Measurements from ENCODE around the gene UBASH3A. TPM values are rescaled to one million over a fixed set of nuclear protein-coding genes. Genes with fewer than 3 reads are reported as not detected.

The UBASH3A gene
- total and polyA plus RNA-seq, 7 donors: 0.06 to 0.21 TPM; not detected in 5

DNA sequence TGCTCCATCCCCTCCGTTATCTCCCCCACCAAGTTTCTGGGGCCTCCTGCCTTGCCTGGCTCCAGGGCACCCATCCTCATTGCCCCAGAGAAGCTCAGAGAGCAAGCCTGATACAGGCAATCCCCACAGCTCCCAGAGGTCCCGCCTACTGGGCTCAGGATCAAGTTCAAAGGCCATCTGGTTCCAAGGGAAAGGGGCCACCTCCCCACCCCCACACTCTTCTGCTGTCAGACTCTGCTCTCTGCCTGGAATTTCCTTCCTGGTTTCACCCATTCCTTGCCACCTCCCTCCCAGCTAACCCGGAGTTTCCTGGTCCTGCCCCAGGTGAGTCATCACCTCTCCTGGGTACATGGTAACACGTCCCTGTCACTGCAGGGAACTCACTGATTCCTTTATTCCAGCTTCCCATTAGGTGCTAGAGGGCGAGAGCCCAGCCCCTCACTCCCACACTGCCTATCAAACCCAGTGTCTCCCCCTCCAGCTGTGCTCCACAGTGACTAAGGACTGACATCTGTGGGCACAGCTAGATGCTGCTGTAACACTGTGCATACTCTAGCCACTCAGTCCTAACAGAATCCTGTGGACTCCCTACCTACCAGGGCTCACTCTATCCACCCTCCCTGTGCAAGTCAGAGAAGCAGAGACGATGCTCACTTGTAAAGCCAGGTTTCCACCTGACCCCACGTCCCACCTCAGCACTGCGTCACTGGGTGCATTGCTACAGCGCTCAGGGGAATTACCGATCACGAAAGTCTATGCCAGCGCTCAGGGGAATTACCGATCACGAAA lies 70.5 kb downstream of the UBASH3A start:
- H3K9me3 ChIP-seq: no peaks in the 10 kb centered on the region
- H3K4me1 ChIP-seq: no peaks in the 10 kb centered on the region
- ATAC-seq (no peak), DNase-seq (no peak)
- 75 to 81% (median 78%) methylated on average over 14 of the region's 14 CpGs for WGBS, 3 donors
- H3K27ac ChIP-seq: no peak overlapping the region
- no peak overlapping the region for H3K4me3 ChIP-seq
- H3K27me3 ChIP-seq (ENCODE audit: insufficient read depth in 3 of 3, low read length in 2 of 3): peaks cover 0 to 13% (median 0%) of the 10 kb centered on the region in 3 donors
- TF ChIP-seq, protein P1, sequence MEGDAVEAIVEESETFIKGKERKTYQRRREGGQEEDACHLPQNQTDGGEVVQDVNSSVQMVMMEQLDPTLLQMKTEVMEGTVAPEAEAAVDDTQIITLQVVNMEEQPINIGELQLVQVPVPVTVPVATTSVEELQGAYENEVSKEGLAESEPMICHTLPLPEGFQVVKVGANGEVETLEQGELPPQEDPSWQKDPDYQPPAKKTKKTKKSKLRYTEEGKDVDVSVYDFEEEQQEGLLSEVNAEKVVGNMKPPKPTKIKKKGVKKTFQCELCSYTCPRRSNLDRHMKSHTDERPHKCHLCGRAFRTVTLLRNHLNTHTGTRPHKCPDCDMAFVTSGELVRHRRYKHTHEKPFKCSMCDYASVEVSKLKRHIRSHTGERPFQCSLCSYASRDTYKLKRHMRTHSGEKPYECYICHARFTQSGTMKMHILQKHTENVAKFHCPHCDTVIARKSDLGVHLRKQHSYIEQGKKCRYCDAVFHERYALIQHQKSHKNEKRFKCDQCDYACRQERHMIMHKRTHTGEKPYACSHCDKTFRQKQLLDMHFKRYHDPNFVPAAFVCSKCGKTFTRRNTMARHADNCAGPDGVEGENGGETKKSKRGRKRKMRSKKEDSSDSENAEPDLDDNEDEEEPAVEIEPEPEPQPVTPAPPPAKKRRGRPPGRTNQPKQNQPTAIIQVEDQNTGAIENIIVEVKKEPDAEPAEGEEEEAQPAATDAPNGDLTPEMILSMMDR (IDR thresholded peaks at IDR 0.05): no peak
- intact Hi-C loops (cut with DNase I): no loop called here
- H3K36me3 ChIP-seq (ENCODE audit: insufficient read depth in 1 of 2, low read depth in 1 of 2): no peaks in the 10 kb centered on the region

DNA sequence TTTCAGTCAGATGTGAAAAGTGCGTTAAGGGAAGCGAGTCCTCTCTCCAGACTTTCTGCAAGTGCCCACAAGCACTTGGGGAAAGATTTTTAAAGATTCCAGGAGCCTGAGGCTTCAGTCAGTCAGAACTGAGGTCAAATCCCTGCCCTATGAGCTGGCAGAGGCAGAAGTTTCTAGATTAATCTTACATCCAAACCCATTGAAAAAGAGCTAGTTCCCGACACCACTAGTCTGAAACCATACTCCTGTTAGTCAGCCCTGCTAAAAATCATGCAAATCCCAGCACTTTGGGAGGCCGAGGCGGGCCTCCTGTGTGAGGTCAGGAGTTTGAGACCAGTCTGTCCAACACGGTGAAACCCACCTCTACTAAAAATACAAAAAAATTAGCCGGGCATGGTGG lies 71.3 kb downstream of the UBASH3A start:
- intact Hi-C loops (cut with DNase I): no loop called here
- H3K4me1 ChIP-seq: no peaks in the 10 kb centered on the region
- DNase-seq: no peak
- H3K27ac ChIP-seq: no peak overlapping the region
- TF ChIP-seq, protein P1 (IDR thresholded peaks at IDR 0.05): no peak
- H3K4me3 ChIP-seq: no peak overlapping the region
- no peaks in the 10 kb centered on the region for H3K9me3 ChIP-seq
- H3K27me3 ChIP-seq (ENCODE audit: insufficient read depth in 3 of 3, low read length in 2 of 3): peaks cover 0 to 13% (median 0%) of the 10 kb centered on the region in 3 donors
- no peaks in the 10 kb centered on the region for H3K36me3 ChIP-seq (ENCODE audit: insufficient read depth in 1 of 2, low read depth in 1 of 2)
- no peak for ATAC-seq
- WGBS, 3 donors: 86 to 94% (median 88%) methylated on average over 7 of the region's 7 CpGs

DNA sequence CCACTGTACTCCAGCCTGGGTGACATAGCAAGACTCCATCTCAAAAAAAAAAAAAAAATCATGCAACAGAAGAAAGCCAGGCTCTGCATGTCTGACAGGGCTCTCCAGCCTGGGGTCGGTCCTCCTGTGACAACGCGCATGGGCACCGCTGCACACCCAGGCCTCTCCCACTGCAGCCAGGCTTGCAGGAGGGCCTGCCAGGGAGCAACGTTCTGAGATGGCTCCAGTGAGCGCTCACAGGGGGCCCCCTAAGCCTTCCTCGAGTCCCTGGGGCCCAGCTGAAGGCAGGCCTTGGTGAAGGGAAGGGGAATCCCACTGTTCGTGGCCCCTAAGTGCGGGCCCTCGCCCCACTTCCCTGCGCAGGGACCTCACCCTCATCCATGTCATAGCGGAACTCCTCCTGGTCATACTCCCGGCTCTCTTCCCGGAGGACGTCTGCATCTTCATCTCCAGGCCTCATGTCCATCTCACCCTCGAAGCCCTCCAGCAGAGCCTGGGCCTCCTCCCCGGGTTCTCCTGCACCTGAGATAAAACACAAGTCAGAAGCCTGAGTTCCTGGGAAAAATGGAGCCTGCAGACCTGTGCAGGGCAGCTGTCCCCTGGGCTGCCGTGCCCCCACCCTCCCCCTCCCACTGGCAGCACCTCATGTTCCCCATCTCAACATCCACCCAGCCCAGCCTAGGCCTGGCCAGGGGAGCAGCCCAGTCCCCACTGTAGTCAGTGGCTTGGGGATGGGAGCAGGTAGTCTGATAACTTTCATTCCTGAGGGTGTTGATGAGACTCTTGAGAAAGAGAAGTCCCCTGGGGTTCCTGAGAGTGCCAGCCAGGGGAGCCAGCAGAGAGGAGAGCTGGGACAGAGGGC lies 72.1 kb downstream of the UBASH3A start:
- Histone ChIP-seq H3K4me3 (no peak overlapping the region), H3K27ac (no peak overlapping the region), H3K36me3 (ENCODE audit: insufficient read depth in 1 of 2, low read depth in 1 of 2) (no peaks in the 10 kb centered on the region), H3K27me3 (ENCODE audit: insufficient read depth in 3 of 3, low read length in 2 of 3) (peaks cover 0 to 13% (median 0%) of the 10 kb centered on the region in 3 donors), H3K9me3 (no peaks in the 10 kb centered on the region), H3K4me1 (no peaks in the 10 kb centered on the region)
- intact Hi-C loops (cut with DNase I): no loop called here
- ATAC-seq (no peak), DNase-seq (no peak)
- 87 to 93% (median 87%) methylated on average over 18 of the region's 18 CpGs for WGBS, 3 donors
- TF ChIP-seq, protein P1 (IDR thresholded peaks at IDR 0.05): no peak

DNA sequence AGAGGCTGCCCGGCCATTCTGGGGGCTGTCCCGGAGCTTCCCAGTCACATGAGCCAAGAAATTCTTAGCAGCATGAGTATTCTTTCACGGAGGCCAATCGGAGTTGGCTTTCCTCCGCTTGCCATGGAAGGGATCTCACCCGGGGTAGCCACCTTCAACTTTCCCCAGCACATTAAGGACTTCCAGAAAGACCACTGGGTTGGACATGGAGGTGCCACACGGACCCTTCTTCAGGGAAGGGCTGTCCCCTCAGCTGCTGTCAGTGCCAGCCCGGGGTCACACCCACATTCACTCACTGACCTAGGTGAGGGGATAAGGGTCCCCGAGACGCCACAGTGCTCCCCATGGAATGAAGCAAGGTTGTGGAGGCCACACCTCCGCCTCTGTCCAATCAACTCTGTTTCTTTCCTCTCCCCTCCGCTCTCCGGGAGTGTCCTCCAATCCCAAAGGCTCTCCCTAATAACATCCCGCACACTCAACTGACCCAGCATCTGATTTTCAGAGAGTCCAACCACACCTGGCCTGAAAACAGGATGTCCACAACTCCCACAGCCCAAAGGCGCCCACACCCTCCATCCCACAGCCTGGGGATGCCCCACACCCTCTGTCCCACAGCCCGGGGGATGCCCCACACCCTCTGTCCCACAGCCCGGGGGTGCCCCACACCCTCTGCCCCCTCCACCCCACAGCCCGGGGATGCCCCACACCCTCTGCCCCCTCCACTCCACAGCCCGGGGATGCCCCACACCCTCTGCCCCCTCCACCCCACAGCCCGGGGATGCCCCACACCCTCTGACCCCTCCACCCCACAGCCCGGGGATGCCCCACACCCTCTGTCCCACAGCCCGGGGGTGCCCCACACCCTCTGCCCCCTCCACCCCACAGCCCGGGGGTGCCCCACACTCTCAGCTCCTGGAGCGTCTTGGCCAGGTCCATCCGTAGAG lies 73.0 kb downstream of the UBASH3A start:
- H3K9me3 ChIP-seq: no peaks in the 10 kb centered on the region
- 71 to 83% (median 79%) methylated on average over 25 of the region's 25 CpGs for WGBS, 3 donors
- H3K36me3 ChIP-seq (ENCODE audit: insufficient read depth in 1 of 2, low read depth in 1 of 2): no peaks in the 10 kb centered on the region
- no peak overlapping the region for H3K4me3 ChIP-seq
- H3K27ac ChIP-seq: no peak overlapping the region
- ATAC-seq (no peak), DNase-seq (peak in 1 of 2 donors; percentile 43)
- intact Hi-C loops (cut with DNase I): no loop called here
- H3K27me3 ChIP-seq (ENCODE audit: insufficient read depth in 3 of 3, low read length in 2 of 3): peaks cover 0 to 13% (median 0%) of the 10 kb centered on the region in 3 donors
- TF ChIP-seq, protein P1 (IDR thresholded peaks at IDR 0.05): no peak
- no peaks in the 10 kb centered on the region for H3K4me1 ChIP-seq
